Vagina (tissue), 2 donors: ENCODE measurements around the gene SQSTM1. TPM values are rescaled to one million over a fixed set of nuclear protein-coding genes. Genes with fewer than 3 reads are reported as not detected.

Experiments used
- DNase-seq, 2 donors: peaks; one replicate each; pipeline ENCODE4 v3.0.0-alpha.2; 2017; ENCODE audit errors: extremely low spot score in 2 of 2
- H3K27ac ChIP-seq: fragments of 200-600 bp; sonication (generic); one replicate; pipeline ENCODE4 v1.5.1; 2019
- H3K27me3 ChIP-seq: fragments of 200-600 bp; sonication (generic); one replicate; pipeline ENCODE4 v1.5.1; 2019
- H3K36me3 ChIP-seq, 2 donors: fragments of 200-600 bp; sonication (generic); one replicate each; pipeline ENCODE4 v1.5.1; 2017 to 2019
- H3K4me1 ChIP-seq: fragments of 200-600 bp; sonication (generic); one replicate; pipeline ENCODE4 v1.5.1; 2019
- H3K4me3 ChIP-seq, 2 donors: fragments of 200-600 bp; sonication (generic); 1 replicate in 1 of 2; 2 replicates in 1 of 2; pipeline ENCODE4 v1.5.1; 2016 to 2019
- H3K9me3 ChIP-seq: fragments of 200-600 bp; sonication (generic); one replicate; pipeline ENCODE4 v1.5.1; 2019
- POLR2A ChIP-seq, 2 donors: fragments of 450-650 bp; IDR thresholded peaks; one replicate each; pipeline ENCODE4 v1.6.1; 2017; ENCODE audit warnings: antibody characterized with exemption in 2 of 2, mild to moderate bottlenecking in 2 of 2, moderate library complexity in 2 of 2
- POLR2AphosphoS5 ChIP-seq, 2 donors: sonication (generic); formaldehyde crosslinking; IDR thresholded peaks; one replicate each; pipeline ENCODE4 v1.9.0; 2017; ENCODE audit warnings: antibody characterized with exemption in 2 of 2, mild to moderate bottlenecking in 2 of 2, low read depth in 1 of 2; ENCODE audit not compliant: insufficient read depth in 1 of 2
- intact Hi-C: fragments of 100-400 bp; cut with DNase I; formaldehyde crosslinking; loops from one replicate; pipeline ENCODE4 v1.15.1; 2023
- total RNA-seq: library from RNA; depleted of rRNA; stranded (reverse); fragments of >200 nt; gene quantifications from one replicate; pipeline ENCODE4 v1.2.3, GENCODE V29; 2016
- TF ChIP-seq, protein P1 (sequence below), 3 experiments: fragments of 450-650 bp in 2 of 3; fragments of 200-600 bp in 1 of 3; sonication (generic) in 1 of 3; IDR thresholded peaks; one replicate each; pipeline ENCODE4 v1.5.1; 2017 to 2019; ENCODE audit warnings: antibody characterized with exemption in 3 of 3, mild to moderate bottlenecking in 2 of 3, moderate library complexity in 2 of 3

Gene SQSTM1
- total RNA-seq, 1 donor from 2014 or later = 373 TPM

DNA sequence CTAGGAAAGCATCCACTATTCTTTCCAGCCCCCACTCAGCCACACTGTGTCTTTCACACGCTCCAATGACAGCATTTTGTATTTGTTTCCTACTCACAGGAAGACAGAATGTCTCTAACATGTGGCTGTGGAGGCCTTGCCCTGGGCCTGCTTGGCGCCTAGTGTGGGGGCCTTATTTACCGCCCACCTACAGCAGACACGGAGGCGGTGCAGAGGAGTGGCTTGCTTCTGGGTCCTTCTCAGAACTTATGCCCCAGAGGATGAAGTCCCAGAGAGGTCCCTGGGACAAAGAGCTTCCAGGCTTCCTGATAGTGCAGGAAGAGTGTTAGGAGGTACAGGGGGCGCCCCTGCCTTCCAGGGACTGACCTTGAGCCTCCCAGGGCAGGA lies 46.4 kb downstream of the SQSTM1 start:
- TF ChIP-seq, protein P1, sequence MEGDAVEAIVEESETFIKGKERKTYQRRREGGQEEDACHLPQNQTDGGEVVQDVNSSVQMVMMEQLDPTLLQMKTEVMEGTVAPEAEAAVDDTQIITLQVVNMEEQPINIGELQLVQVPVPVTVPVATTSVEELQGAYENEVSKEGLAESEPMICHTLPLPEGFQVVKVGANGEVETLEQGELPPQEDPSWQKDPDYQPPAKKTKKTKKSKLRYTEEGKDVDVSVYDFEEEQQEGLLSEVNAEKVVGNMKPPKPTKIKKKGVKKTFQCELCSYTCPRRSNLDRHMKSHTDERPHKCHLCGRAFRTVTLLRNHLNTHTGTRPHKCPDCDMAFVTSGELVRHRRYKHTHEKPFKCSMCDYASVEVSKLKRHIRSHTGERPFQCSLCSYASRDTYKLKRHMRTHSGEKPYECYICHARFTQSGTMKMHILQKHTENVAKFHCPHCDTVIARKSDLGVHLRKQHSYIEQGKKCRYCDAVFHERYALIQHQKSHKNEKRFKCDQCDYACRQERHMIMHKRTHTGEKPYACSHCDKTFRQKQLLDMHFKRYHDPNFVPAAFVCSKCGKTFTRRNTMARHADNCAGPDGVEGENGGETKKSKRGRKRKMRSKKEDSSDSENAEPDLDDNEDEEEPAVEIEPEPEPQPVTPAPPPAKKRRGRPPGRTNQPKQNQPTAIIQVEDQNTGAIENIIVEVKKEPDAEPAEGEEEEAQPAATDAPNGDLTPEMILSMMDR (IDR thresholded peaks at IDR 0.05) = no peak
- no peak for TF ChIP-seq POLR2AphosphoS5 (IDR thresholded peaks at IDR 0.05; ENCODE audit: insufficient read depth in 1 of 2, low read depth in 1 of 2)
- TF ChIP-seq POLR2A (IDR thresholded peaks at IDR 0.05) = no peak
- Histone ChIP-seq H3K4me3 (no peak overlapping the region), H3K27ac (no peak overlapping the region), H3K36me3 (peaks cover 7 to 76% of the 10 kb centered on the region in 2 donors), H3K9me3 (no peaks in the 10 kb centered on the region), H3K27me3 (no peaks in the 10 kb centered on the region), H3K4me1 (no peaks in the 10 kb centered on the region)
- intact Hi-C loops = no loop called here
- no peak for DNase-seq

GRCh38 chr5:179867476-179867875 lies 46.8 kb downstream of the SQSTM1 start:
- intact Hi-C loops = no loop called here
- no peak for DNase-seq
- TF ChIP-seq POLR2AphosphoS5 (IDR thresholded peaks at IDR 0.05; ENCODE audit: insufficient read depth in 1 of 2, low read depth in 1 of 2) (peak in 1 of 2 donors; percentile 12), POLR2A (IDR thresholded peaks at IDR 0.05) (no peak)
- Histone ChIP-seq H3K27ac (no peak overlapping the region), H3K9me3 (no peaks in the 10 kb centered on the region), H3K36me3 (peaks cover 5 to 76% of the 10 kb centered on the region in 2 donors), H3K4me1 (no peaks in the 10 kb centered on the region), H3K4me3 (no peak overlapping the region), H3K27me3 (no peaks in the 10 kb centered on the region)

GRCh38 chr5:179868541-179868940 lies 47.8 kb downstream of the SQSTM1 start:
- no peak for DNase-seq
- Histone ChIP-seq H3K4me1 (no peaks in the 10 kb centered on the region), H3K27ac (no peak overlapping the region), H3K9me3 (no peaks in the 10 kb centered on the region), H3K36me3 (peaks cover 0 to 76% of the 10 kb centered on the region in 2 donors), H3K4me3 (no peak overlapping the region), H3K27me3 (no peaks in the 10 kb centered on the region)
- TF ChIP-seq, protein P1 (IDR thresholded peaks at IDR 0.05) = no peak
- TF ChIP-seq POLR2AphosphoS5 (IDR thresholded peaks at IDR 0.05; ENCODE audit: insufficient read depth in 1 of 2, low read depth in 1 of 2) (no peak), POLR2A (IDR thresholded peaks at IDR 0.05) (no peak)
- intact Hi-C loops = no loop called here

GRCh38 chr5:179869101-179869500 lies 48.4 kb downstream of the SQSTM1 start:
- TF ChIP-seq, protein P1 (IDR thresholded peaks at IDR 0.05) = no peak
- TF ChIP-seq POLR2A (IDR thresholded peaks at IDR 0.05) (no peak), POLR2AphosphoS5 (IDR thresholded peaks at IDR 0.05; ENCODE audit: insufficient read depth in 1 of 2, low read depth in 1 of 2) (no peak)
- H3K4me1 ChIP-seq = no peaks in the 10 kb centered on the region
- DNase-seq = no peak
- no peaks in the 10 kb centered on the region for H3K27me3 ChIP-seq
- H3K27ac ChIP-seq = no peak overlapping the region
- H3K4me3 ChIP-seq = no peak overlapping the region
- peaks cover 0 to 76% of the 10 kb centered on the region in 2 donors for H3K36me3 ChIP-seq
- H3K9me3 ChIP-seq = no peaks in the 10 kb centered on the region
- intact Hi-C loops = no loop called here

DNA sequence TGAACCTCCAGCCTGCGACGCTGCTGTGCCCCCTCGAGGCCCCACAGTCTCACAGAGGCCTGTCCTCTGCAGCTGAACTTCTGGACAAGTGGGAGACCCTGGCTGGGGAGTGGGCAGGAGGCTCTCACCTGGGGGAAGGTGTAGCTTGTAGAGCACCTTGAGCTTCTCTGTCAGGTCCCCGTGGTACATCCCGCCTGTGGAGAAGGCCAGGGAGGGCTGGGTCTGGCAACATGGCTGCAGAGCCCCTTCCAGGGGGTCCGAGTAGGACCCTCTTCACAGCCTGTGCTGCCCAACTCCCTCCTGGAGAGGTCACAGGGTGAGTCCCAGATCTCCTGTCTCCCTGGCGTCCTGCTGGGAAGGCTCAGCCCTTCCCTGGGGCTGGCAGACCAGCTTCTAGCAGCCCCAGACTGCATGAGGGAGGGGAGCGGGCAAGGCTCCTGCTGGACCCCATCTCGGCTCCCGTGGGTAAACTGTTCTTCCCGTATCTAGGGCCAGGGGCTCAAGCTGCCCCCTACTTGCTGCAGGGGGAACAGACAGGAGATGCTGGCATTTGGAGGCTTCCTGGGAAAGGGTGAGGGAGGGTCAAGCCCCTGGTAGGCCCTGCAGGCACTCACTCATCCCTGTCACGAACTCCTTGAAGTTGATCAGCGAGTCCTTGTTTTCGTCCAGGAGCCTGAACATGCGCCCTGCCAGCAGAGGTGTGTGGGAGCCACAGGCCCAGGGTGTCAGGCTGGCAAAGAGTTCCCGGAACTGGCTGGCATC lies 49.1 kb downstream of the SQSTM1 start:
- no peaks in the 10 kb centered on the region for H3K9me3 ChIP-seq
- H3K27ac ChIP-seq = no peak overlapping the region
- peak in 1 of 2 donors; percentile 15 for TF ChIP-seq POLR2AphosphoS5 (IDR thresholded peaks at IDR 0.05; ENCODE audit: insufficient read depth in 1 of 2, low read depth in 1 of 2)
- TF ChIP-seq, protein P1 (IDR thresholded peaks at IDR 0.05) = no peak
- no peak for TF ChIP-seq POLR2A (IDR thresholded peaks at IDR 0.05)
- no peak overlapping the region for H3K4me3 ChIP-seq
- H3K36me3 ChIP-seq = peaks cover 0 to 77% of the 10 kb centered on the region in 2 donors
- no peaks in the 10 kb centered on the region for H3K27me3 ChIP-seq
- no peaks in the 10 kb centered on the region for H3K4me1 ChIP-seq
- intact Hi-C loops = no loop called here
- no peak for DNase-seq
